HUES6 (cell line): ENCODE data around the gene FXYD2.

Experiments used
- H3K27ac ChIP-seq: 2 replicates; pipeline ENCODE4 v1.7.0; 2013; ENCODE audit warnings: low read depth, mild to moderate bottlenecking, low read length, inconsistent platforms
- H3K27me3 ChIP-seq: 2 replicates; pipeline ENCODE4 v1.6.1; 2013; ENCODE audit warnings: low read length; ENCODE audit not compliant: control insufficient read depth, insufficient read depth
- H3K36me3 ChIP-seq: 2 replicates; pipeline ENCODE4 v1.6.1; 2013; ENCODE audit warnings: low read length; ENCODE audit not compliant: control insufficient read depth, insufficient read depth
- H3K4me1 ChIP-seq: 2 replicates; pipeline ENCODE4 v1.6.1; 2013; ENCODE audit warnings: low read length; ENCODE audit not compliant: control insufficient read depth, insufficient read depth
- H3K4me3 ChIP-seq: 2 replicates; pipeline ENCODE4 v1.5.1; 2013; ENCODE audit warnings: low read depth, low read length
- H3K9ac ChIP-seq: one replicate; pipeline ENCODE4 v1.6.1; 2013; ENCODE audit warnings: mild to moderate bottlenecking, low read length
- H3K9me3 ChIP-seq: 2 replicates; pipeline ENCODE4 v1.6.1; 2013; ENCODE audit warnings: low read depth, low read length; ENCODE audit not compliant: control insufficient read depth, insufficient read depth

The FXYD2 gene

GRCh38 chr11:117855912-117856651 lies 31.5 kb upstream of the FXYD2 start:
- no peak overlapping the region for H3K9ac ChIP-seq
- no peak overlapping the region for H3K4me3 ChIP-seq
- peaks cover 7% of the 10 kb centered on the region; the same call in 1 of the 2 replicates for H3K9me3 ChIP-seq
- no peak overlapping the region for H3K27ac ChIP-seq
- H3K27me3 ChIP-seq = no peaks in the 10 kb centered on the region
- H3K4me1 ChIP-seq = peaks cover 14% of the 10 kb centered on the region
- no peaks in the 10 kb centered on the region for H3K36me3 ChIP-seq

- Histone ChIP-seq H3K9me3 (peaks cover 7% of the 10 kb centered on the region; the same call in 1 of the 2 replicates), H3K36me3 (no peaks in the 10 kb centered on the region), H3K4me3 (no peak overlapping the region), H3K27ac (no peak overlapping the region), H3K9ac (no peak overlapping the region), H3K4me1 (peaks cover 11% of the 10 kb centered on the region), H3K27me3 (no peaks in the 10 kb centered on the region)
Measured at GRCh38 chr11:117855186-117855845, 30.8 kb upstream of the FXYD2 start.

- Histone ChIP-seq H3K27me3 (no peaks in the 10 kb centered on the region), H3K9me3 (peaks cover 7% of the 10 kb centered on the region; the same call in 1 of the 2 replicates), H3K9ac (no peak overlapping the region)
Measured at GRCh38 chr11:117852309-117852708, 27.8 kb upstream of the FXYD2 start.

GRCh38 chr11:117851852-117852251 lies 27.3 kb upstream of the FXYD2 start:
- Histone ChIP-seq H3K9me3 (peaks cover 7% of the 10 kb centered on the region; the same call in 1 of the 2 replicates), H3K9ac (no peak overlapping the region), H3K4me3 (no peak overlapping the region), H3K27ac (no peak overlapping the region), H3K4me1 (peaks cover 11% of the 10 kb centered on the region), H3K27me3 (no peaks in the 10 kb centered on the region), H3K36me3 (no peaks in the 10 kb centered on the region)

More at GRCh38 chr11:117852309-117852708, 27.8 kb upstream of the FXYD2 start:
- Histone ChIP-seq H3K4me3 (no peak overlapping the region), H3K36me3 (no peaks in the 10 kb centered on the region), H3K27ac (no peak overlapping the region), H3K4me1 (peaks cover 11% of the 10 kb centered on the region)

GRCh38 chr11:117851106-117851505 lies 26.6 kb upstream of the FXYD2 start:
- Histone ChIP-seq H3K9ac (no peak overlapping the region), H3K4me1 (peaks cover 11% of the 10 kb centered on the region), H3K27ac (no peak overlapping the region), H3K4me3 (no peak overlapping the region), H3K27me3 (no peaks in the 10 kb centered on the region), H3K9me3 (peaks cover 7% of the 10 kb centered on the region; the same call in 1 of the 2 replicates), H3K36me3 (no peaks in the 10 kb centered on the region)

- no peaks in the 10 kb centered on the region for H3K36me3 ChIP-seq
- no peak overlapping the region for H3K4me3 ChIP-seq
- H3K9ac ChIP-seq = no peak overlapping the region
- H3K27me3 ChIP-seq = no peaks in the 10 kb centered on the region
- peaks cover 7% of the 10 kb centered on the region; the same call in 1 of the 2 replicates for H3K9me3 ChIP-seq
- H3K27ac ChIP-seq = no peak overlapping the region
- peaks cover 6% of the 10 kb centered on the region for H3K4me1 ChIP-seq
Measured at GRCh38 chr11:117849781-117850414, 25.4 kb upstream of the FXYD2 start.

- no peaks in the 10 kb centered on the region for H3K36me3 ChIP-seq
- H3K27ac ChIP-seq = no peak overlapping the region
- H3K9me3 ChIP-seq = no peaks in the 10 kb centered on the region
- no peaks in the 10 kb centered on the region for H3K27me3 ChIP-seq
- no peak overlapping the region for H3K4me3 ChIP-seq
- no peak overlapping the region for H3K9ac ChIP-seq
- no peaks in the 10 kb centered on the region for H3K4me1 ChIP-seq
Measured at GRCh38 chr11:117843666-117844484, 19.3 kb upstream of the FXYD2 start.

GRCh38 chr11:117842131-117842941 lies 17.8 kb upstream of the FXYD2 start:
- no peaks in the 10 kb centered on the region for H3K36me3 ChIP-seq
- H3K27ac ChIP-seq = no peak overlapping the region
- no peaks in the 10 kb centered on the region for H3K9me3 ChIP-seq

GRCh38 chr11:117841551-117842031 lies 17.0 kb upstream of the FXYD2 start:
- Histone ChIP-seq H3K9me3 (no peaks in the 10 kb centered on the region), H3K36me3 (no peaks in the 10 kb centered on the region), H3K4me3 (no peak overlapping the region), H3K27ac (no peak overlapping the region), H3K9ac (no peak overlapping the region), H3K27me3 (no peaks in the 10 kb centered on the region; the same call in 1 of the 2 replicates), H3K4me1 (peaks cover 9% of the 10 kb centered on the region; the same call in 1 of the 2 replicates)

More at GRCh38 chr11:117842131-117842941, 17.8 kb upstream of the FXYD2 start:
- H3K4me1 ChIP-seq = peaks cover 6% of the 10 kb centered on the region; the same call in 1 of the 2 replicates
- H3K4me3 ChIP-seq = no peak overlapping the region
- no peak overlapping the region for H3K9ac ChIP-seq
- H3K27me3 ChIP-seq = no peaks in the 10 kb centered on the region
